ENCODE data around the gene TUBGCP6.

The TUBGCP6 gene

DNA sequence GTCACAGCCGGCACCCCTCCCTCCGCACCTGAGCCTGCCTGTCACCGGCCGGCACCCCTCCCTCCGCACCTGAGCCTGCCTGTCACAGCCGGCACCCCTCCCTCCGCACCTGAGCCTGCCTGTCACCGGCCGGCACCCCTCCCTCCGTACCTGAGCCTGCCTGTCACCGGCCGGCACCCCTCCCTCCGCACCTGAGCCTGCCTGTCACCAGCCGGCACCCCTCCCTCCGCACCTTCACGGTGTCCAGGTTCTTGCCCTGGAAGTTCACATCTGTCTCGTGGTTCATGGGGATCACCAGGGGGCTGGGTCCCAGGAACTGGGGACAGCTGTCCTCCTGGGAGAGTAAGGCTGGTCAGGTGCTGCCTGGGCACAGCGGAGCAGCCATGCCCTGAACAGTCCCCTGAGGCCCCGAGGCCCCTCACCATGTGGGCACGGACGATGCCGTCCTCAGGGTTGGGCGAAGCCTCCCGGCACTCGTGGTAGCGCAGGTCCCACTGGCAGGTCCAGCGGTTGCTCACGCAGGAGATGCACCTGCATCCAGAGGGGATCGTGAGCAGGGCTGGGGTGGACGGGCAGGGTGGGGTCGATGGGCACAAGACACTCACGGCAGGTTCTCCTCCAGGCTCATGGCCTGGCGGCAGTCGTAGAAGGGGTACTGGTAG lies 40.9 kb upstream of the TUBGCP6 start:
- no peak for DNase-seq (ENCODE audit: low read depth)
- no peak for TF ChIP-seq POLR2A (IDR thresholded peaks at IDR 0.05; ENCODE audit: extremely low read depth, insufficient read length)
- H3K4me3 ChIP-seq (ENCODE audit: low read depth, low read length), result no peak overlapping the region

DNA sequence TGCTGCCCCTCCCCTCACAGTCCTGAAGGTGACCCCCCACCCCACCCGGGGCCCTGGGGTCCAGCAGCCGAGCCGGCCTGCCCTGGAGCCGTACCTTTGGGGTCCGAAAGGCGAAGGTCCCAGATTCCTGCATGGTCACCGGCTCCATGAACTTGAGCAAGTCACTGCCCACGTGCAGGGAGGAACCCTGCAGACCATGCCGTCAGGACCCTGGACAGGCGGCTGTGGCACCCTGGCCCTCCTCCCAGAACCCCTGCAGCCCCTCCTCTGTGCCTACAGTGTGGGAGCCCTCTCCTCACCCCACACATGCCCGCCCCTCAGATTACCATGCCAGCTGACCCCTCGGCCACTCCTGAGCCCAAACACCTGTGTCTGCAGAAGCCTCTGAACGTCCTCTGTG lies 39.7 kb upstream of the TUBGCP6 start:
- H3K4me3 ChIP-seq (ENCODE audit: low read depth, low read length), result no peak overlapping the region
- no peak for DNase-seq (ENCODE audit: low read depth)
- TF ChIP-seq, protein P1, sequence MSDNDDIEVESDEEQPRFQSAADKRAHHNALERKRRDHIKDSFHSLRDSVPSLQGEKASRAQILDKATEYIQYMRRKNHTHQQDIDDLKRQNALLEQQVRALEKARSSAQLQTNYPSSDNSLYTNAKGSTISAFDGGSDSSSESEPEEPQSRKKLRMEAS (IDR thresholded peaks at IDR 0.05; ENCODE audit: low read depth, low read length), result no peak
- TF ChIP-seq POLR2A (IDR thresholded peaks at IDR 0.05; ENCODE audit: extremely low read depth, insufficient read length) (no peak), MYC (IDR thresholded peaks at IDR 0.05; ENCODE audit: low read depth, low read length) (no peak)
- TF ChIP-seq, protein P2, sequence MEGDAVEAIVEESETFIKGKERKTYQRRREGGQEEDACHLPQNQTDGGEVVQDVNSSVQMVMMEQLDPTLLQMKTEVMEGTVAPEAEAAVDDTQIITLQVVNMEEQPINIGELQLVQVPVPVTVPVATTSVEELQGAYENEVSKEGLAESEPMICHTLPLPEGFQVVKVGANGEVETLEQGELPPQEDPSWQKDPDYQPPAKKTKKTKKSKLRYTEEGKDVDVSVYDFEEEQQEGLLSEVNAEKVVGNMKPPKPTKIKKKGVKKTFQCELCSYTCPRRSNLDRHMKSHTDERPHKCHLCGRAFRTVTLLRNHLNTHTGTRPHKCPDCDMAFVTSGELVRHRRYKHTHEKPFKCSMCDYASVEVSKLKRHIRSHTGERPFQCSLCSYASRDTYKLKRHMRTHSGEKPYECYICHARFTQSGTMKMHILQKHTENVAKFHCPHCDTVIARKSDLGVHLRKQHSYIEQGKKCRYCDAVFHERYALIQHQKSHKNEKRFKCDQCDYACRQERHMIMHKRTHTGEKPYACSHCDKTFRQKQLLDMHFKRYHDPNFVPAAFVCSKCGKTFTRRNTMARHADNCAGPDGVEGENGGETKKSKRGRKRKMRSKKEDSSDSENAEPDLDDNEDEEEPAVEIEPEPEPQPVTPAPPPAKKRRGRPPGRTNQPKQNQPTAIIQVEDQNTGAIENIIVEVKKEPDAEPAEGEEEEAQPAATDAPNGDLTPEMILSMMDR (IDR thresholded peaks at IDR 0.05; ENCODE audit: low read depth, low read length), result no peak

DNA sequence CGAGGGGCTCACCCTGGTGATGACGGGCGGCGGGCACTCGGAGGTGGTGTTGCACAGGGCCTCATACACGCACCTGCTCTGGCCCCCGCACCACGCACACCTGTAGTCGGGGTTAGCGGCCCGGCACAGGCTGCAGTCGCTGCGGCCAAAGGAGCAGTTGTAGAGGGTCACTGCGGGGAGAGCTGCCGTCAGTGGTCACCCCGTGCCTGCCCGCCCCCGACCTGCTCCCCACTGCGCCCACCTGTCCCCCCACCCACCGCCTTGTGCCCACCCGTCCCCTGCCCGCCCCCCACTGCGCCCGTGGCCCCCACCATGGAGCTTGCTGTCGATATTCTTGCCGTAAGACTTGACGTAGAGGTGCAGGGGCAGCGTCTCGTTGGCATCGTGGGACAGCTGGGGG lies 39.0 kb upstream of the TUBGCP6 start:
- DNase-seq (ENCODE audit: low read depth), result no peak
- H3K4me3 ChIP-seq (ENCODE audit: low read depth, low read length), result no peak overlapping the region
- TF ChIP-seq POLR2A (IDR thresholded peaks at IDR 0.05; ENCODE audit: extremely low read depth, insufficient read length) (no peak), MYC (IDR thresholded peaks at IDR 0.05; ENCODE audit: low read depth, low read length) (no peak)
- TF ChIP-seq, protein P1 (IDR thresholded peaks at IDR 0.05; ENCODE audit: low read depth, low read length), result no peak
- TF ChIP-seq, protein P2 (IDR thresholded peaks at IDR 0.05; ENCODE audit: low read depth, low read length), result no peak

DNA sequence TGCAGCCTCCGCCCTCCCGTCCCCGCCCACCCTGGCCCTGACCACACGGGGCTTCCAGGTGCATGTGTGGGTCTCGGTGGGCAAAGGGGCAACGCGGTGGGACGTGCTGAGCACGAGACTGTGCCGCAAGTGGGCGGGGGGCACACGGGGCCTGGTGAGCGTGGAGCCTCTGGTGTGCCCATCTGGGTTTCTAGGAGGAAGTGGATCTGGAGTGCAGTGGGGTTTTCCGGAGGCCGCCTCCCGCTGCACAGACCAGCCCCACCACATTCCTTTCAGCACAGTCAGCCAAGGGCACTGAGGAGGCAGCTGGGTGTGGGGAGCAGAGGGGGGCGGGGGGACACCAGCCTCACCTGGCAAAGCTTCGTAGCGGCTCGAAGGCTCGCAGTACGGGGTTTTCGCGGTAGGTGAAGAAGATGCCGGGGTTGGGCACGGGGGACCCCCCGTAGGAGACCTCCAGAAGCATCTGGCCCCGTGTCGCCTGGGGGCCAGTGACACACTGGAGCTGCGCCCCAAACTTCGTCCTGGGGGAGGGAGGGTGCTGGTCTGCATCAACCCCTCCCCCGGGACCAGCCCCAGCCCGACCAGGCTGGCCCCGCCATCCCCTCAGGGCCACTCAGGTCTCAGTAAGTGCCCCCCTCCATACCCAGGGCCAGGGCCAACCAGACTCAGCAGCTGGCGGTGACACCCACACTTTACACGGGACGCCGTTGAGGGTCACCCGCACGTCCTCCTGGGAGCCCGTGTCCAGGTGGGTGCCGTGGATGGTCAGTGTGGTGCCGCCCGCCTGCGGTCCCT lies 37.7 kb upstream of the TUBGCP6 start:
- TF ChIP-seq, protein P1 (IDR thresholded peaks at IDR 0.05; ENCODE audit: low read depth, low read length), result no peak
- TF ChIP-seq POLR2A (IDR thresholded peaks at IDR 0.05; ENCODE audit: extremely low read depth, insufficient read length) (no peak), MYC (IDR thresholded peaks at IDR 0.05; ENCODE audit: low read depth, low read length) (no peak)
- TF ChIP-seq, protein P2 (IDR thresholded peaks at IDR 0.05; ENCODE audit: low read depth, low read length), result no peak
- no peak overlapping the region for H3K4me3 ChIP-seq (ENCODE audit: low read depth, low read length)
- no peak for DNase-seq (ENCODE audit: low read depth)

DNA sequence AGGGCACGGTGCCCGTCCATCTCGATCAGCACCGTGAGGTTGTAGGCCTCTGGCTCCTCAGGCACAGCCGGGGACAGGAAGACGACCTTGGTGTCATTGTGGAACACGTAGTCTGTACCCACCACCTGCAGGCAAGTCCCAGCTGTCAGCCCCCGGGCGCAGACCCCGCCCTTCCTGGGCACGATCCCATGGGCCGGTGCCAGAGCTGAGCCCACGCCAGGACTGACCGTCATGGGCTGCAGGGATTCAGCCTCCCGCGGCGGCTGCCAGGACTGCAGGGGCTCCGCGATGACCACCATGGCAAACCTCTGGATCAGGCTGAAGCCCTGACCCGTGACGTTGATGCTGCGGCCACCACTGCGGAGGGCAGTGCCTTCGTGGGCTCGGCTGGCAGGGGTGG lies 37.1 kb upstream of the TUBGCP6 start:
- H3K4me3 ChIP-seq (ENCODE audit: low read depth, low read length), result no peak overlapping the region
- DNase-seq (ENCODE audit: low read depth), result no peak
- TF ChIP-seq MYC (IDR thresholded peaks at IDR 0.05; ENCODE audit: low read depth, low read length) (no peak), POLR2A (IDR thresholded peaks at IDR 0.05; ENCODE audit: extremely low read depth, insufficient read length) (no peak)
- TF ChIP-seq, protein P2 (IDR thresholded peaks at IDR 0.05; ENCODE audit: low read depth, low read length), result no peak
- TF ChIP-seq, protein P1 (IDR thresholded peaks at IDR 0.05; ENCODE audit: low read depth, low read length), result no peak

DNA sequence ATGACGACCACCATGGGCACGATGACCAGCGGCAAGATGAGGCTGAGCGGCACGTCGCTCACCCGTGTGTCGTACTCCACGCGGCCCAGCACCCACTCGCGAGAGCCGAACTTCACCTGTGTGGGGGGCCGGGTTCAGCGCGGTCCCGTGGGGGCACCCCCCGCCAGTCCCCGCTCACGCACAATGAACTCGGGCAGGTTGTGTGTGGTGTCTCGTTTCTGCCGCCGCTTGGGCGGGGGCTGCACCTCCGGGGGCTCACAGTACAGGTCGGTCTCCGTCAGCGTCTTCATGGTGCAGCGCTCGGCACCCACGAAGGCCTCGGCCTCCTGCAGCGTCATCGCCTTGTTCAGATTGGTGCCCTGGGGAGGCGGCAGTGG lies 36.5 kb upstream of the TUBGCP6 start:
- no peak for DNase-seq (ENCODE audit: low read depth)
- TF ChIP-seq, protein P2 (IDR thresholded peaks at IDR 0.05; ENCODE audit: low read depth, low read length), result no peak
- TF ChIP-seq MYC (IDR thresholded peaks at IDR 0.05; ENCODE audit: low read depth, low read length), result no peak
- no peak for TF ChIP-seq POLR2A (IDR thresholded peaks at IDR 0.05; ENCODE audit: extremely low read depth, insufficient read length)
- TF ChIP-seq, protein P1 (IDR thresholded peaks at IDR 0.05; ENCODE audit: low read depth, low read length), result no peak
- H3K4me3 ChIP-seq (ENCODE audit: low read depth, low read length), result no peak overlapping the region
